Activated CD8-positive, alpha-beta memory T cell treated with anti-CD3 and anti-CD28 coated beads for 4 hours (primary cell): ENCODE results near the gene OR2T8.

ENCODE experiments used
- DNase-seq, 2 donors: peaks; one replicate each; pipeline ENCODE4 v3.0.0-alpha.2; 2020; ENCODE audit warnings: low read depth in 2 of 2

The OR2T8 gene

GRCh38 chr1:247919952-247920351 is at the start of gene OR2T8:
TSS of gene OR2T8 (plus strand) at chr1:247920252. CDS start at chr1:247921018, 766 bp downstream.
- DNase-seq, result no peak

- DNase-seq, result no peak
Measured at GRCh38 chr1:247883346-247883745, 36.7 kb upstream of the OR2T8 start.

GRCh38 chr1:247884797-247885413 is 35.1 kb upstream of the OR2T8 start:
- DNase-seq, result no peak

DNA sequence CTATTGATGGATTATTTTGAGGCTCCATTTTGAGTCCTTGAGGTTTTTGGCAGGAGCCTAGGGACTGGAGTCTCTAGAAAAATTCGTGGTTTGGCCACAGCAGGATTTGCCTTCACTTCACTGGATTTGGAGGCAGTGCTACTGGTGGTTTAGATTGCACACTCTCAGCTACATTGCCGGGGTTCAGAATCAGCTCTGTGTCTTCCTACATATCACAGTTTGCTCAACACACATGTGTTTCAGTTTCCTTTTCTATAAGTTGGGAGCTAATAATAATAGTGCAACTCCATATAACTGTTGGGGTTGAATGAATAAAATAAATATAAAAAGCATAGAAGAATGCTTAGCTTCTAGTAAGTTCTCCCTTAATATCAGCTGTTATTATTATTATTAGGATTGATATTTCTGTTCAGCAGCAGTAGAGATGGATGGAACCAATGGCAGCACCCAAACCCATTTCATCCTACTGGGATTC is 24.9 kb upstream of the OR2T8 start, which contains the start of gene OR2W3:
Gene OR2W3, plus strand, starts transcription at position 425 of the 475 bp plus-strand sequence. Its CDS starts 0 bp downstream, at position 425.
- no peak for DNase-seq

DNA sequence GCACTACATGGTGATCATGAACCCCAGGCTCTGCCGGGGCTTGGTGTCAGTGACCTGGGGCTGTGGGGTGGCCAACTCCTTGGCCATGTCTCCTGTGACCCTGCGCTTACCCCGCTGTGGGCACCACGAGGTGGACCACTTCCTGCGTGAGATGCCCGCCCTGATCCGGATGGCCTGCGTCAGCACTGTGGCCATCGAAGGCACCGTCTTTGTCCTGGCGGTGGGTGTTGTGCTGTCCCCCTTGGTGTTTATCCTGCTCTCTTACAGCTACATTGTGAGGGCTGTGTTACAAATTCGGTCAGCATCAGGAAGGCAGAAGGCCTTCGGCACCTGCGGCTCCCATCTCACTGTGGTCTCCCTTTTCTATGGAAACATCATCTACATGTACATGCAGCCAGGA is 24.1 kb upstream of the OR2T8 start:
- no peak for DNase-seq

DNA sequence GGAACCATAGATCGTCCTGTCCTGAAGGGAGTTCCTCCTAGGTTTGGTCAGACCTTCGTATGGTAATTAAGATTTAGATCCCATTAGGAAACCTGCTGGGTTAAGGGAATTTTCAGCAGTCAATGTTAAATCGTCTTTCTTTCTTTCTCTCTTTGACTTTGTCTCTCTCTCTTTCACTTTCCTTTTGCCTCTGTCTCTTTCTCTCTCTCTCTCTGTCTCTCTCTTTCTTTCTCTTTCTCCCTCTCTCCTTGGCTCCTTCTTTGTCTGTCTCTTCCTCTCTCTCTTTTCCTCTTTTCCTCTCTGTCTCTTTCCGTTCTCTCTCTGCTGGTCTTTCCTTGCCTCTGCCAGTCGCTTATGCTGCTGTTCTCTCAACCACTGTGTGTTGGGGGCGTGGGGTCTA is 15.9 kb upstream of the OR2T8 start:
- no peak for DNase-seq

GRCh38 chr1:247905181-247905580 is 14.9 kb upstream of the OR2T8 start:
- DNase-seq, result no peak

GRCh38 chr1:247905910-247906503 is 14.0 kb upstream of the OR2T8 start:
- DNase-seq, result no peak

DNA sequence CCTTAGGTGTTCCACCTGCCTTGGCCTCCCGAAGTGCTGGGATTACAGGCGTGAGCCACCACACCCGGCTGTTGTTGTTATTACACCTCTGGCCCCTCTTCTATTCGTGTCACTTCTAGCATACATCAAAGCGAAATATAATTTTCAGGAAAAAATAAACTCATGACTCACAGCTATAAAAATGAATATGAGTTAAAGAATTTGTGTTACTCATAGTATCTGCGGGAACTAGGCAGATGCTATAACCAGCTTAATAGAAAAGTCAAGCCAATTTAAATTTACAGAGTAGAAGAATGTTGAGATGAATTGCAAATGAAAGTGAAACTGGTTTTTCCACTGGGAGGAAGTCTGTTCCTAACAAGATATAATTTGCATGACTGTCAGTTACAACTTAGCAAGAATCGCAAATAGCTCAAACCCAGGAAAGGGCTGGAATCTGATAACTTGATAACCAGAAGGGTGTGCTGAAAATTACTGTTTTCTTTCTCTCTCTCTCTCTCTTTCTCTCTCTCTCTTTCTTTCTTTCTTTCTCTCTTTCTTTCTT is 13.5 kb upstream of the OR2T8 start:
- no peak for DNase-seq

GRCh38 chr1:247908766-247909165 is 11.3 kb upstream of the OR2T8 start:
- DNase-seq, result no peak

DNA sequence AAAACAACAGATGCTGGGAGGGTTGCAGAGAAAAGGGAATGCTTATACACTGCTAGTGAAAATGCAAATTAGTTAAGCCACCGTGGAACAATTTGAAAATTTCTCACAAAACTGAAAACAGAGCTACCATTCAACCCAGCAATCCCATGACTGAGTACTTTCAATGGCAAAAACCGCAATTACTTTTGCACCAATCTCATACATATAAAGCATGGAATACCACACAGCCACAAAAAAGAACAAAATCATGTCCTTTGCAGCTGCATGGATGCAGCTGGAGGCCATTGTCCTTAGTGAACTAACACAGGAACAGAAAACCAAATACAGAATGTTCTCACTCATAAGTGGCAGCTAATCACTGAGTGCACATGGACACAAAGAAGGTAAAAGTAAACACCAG is 6.3 kb upstream of the OR2T8 start:
- no peak for DNase-seq

DNA sequence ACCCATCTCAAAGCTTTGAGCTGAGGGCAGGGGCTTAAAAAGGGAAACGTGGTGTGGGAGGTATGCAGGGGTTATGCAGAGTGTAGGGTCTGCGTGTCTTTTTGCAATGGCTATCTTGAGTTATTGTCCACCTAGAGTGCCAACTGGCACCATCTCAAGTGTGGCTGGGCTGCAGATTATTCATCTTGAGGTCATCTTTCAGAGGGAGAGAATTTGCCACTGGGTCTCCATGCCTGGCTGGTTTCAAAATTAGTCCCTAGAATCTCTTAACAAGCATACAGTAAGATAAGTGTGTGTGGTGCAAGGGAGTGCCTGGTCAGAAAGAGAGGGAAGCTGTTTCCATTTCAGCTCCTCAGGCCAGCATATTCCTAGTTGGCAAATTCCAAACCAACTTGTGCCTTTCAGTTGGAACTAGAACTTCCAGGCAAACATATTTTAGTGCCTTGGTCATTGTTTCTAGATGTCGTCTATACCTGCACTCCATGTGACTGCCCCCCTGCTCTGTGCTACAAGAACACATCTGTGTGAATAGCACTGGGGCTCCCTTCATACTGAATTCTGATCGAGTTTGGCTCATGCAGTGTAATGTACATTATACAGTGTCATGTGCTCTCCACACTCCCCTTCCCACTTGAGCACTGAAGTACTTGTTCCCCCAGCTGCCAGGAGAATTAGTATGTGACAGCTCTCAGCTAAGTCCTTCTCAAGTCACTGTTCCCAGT is 5.0 kb upstream of the OR2T8 start:
- no peak for DNase-seq

GRCh38 chr1:247923941-247924340 is 3.9 kb downstream of the OR2T8 start:
- DNase-seq, result no peak

- DNase-seq, result no peak
Measured at GRCh38 chr1:247924868-247925267, 4.8 kb downstream of the OR2T8 start, which contains the start of gene OR2AJ1. TSS of gene OR2AJ1 (plus strand) at chr1:247924889. CDS start at chr1:247933769, 8,880 bp downstream.

GRCh38 chr1:247933989-247934388 is 13.9 kb downstream of the OR2T8 start:
- no peak for DNase-seq

DNA sequence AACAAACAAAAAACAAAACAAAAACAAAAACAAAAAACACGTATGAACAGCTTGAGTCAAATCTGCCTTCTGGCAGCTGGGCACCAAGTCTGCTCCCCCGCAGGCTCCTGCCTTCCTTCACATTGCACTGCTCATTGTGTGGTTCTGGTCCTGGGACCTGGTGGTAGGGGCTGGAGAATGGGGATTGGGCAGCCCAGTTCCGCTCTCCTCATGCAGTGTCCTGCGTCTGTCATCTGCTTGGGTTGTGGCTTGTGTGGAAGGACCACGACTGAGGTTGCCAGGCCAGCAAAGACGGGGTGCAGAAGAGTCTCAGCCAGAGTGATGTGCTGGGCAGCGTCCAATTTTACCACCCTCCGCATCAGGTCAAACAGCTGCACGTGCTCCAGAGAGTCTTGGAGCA is 15.7 kb downstream of the OR2T8 start:
- no peak for DNase-seq

DNA sequence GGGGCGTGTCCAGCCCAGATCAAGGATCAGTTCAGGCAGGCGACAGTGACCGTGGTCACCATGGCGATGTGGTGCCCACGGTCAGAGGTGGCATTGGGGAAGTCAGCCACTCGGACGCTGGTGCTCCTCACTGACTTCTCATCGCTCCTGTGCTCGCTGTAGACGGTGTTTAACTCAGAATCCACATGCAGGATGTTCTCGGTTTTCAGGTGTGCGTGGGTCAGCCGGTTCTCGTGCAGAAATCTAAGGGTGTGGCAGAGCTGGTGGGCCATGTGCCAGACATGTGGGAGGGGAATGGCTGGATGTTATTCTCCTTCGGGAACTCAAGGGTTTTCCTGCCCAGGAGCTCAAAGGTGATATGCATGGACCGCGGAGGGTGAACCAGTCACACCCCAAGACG is 16.4 kb downstream of the OR2T8 start:
- no peak for DNase-seq

- DNase-seq, result peak; percentile 56 to 66
Measured at GRCh38 chr1:247936965-247937734, 17.1 kb downstream of the OR2T8 start.

DNA sequence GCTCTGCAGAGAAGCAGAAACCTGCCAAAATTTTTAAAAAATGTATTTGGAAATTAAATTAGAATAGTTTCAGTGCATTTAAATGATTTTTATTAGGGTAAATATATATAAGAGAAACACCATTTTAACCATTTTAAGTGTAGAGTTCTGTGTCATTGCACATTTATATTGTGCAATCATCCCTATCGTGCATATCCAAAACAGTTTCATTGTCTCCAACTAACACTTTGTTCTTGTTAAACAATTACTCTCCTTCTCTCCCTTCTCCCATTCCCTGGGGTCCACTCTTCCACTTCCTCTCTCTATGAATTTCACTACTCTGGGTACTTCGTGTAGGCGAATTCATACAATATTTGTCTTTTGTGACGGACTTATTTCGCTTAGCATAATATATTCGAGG is 22.6 kb downstream of the OR2T8 start:
- DNase-seq, result no peak

DNA sequence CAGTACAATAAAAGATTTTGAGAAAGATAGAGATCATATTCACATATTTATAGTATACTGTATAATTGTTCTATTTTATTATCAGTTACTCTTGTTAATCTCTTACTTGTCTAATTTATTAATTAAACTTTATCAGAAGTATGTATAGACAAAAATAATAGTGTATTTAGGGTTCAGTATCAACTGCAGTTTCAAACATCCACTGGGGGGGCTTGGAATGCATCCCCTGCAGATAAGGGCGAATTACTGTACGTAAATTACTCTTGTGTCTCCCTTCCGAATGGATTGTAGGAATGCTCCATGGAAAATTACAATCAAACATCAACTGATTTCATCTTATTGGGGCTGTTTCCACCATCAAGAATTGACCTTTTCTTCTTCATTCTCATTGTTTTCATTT is 28.5 kb downstream of the OR2T8 start, which contains the start of gene OR2L8:
Gene OR2L8, plus strand, starts transcription at position 301 of the 400 bp plus-strand sequence. Its CDS starts 0 bp downstream, at position 301.
- DNase-seq, result no peak

- no peak for DNase-seq
Measured at GRCh38 chr1:247953408-247953807, 33.4 kb downstream of the OR2T8 start.

DNA sequence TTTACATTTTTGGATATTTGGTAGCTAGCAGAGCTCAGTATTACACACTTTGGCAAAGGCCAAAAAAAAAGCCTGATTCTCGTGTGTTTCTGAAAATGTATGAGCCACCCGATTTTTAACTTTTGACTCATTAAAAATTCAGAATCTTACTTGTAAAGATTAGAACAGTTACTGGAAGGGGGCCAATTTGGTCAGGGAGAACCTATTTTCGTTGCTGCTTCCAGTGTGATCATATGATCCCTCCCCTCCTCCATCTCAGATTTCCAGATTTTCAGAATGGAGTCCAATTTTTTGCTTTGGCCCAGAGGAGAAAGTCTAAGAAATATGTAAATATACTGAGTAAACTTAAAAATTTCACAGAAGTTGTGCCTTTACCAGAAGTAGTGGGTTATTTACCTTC is 41.7 kb downstream of the OR2T8 start:
- DNase-seq, result no peak
